AG09319 (cell line): ENCODE results near the gene LHX1.

Source experiments
- DNase-seq: peaks from one replicate; pipeline ENCODE4 v3.0.0-alpha.2; 2010; ENCODE audit warnings: low read depth; ENCODE audit errors: extremely low read depth
- TF ChIP-seq, protein P1 (sequence below): IDR thresholded peaks from 2 replicates; pipeline ENCODE4 v1.5.1; 2011; ENCODE audit warnings: low read depth, mild to moderate bottlenecking, inconsistent platforms, low read length, moderate library complexity

Gene LHX1

DNA sequence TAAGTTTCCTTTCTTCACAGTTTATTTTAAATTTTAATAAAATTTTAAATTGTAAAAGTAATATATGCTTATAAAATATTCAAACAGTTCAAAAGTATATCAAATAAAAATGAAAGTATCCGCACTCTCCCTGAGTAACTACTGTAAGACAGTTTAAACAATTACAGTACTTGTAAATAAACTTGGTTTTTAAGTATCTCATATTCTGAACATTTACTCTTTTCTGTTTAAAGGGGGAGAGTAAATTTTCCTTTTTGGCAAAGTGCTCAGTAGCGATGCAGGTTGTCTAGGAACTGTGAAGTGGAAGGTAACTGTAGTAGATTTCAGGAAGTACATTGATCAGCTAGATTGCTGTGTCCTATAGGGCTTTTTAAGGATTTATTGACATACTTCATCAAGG lies 40.3 kb downstream of the LHX1 start:
- TF ChIP-seq, protein P1, sequence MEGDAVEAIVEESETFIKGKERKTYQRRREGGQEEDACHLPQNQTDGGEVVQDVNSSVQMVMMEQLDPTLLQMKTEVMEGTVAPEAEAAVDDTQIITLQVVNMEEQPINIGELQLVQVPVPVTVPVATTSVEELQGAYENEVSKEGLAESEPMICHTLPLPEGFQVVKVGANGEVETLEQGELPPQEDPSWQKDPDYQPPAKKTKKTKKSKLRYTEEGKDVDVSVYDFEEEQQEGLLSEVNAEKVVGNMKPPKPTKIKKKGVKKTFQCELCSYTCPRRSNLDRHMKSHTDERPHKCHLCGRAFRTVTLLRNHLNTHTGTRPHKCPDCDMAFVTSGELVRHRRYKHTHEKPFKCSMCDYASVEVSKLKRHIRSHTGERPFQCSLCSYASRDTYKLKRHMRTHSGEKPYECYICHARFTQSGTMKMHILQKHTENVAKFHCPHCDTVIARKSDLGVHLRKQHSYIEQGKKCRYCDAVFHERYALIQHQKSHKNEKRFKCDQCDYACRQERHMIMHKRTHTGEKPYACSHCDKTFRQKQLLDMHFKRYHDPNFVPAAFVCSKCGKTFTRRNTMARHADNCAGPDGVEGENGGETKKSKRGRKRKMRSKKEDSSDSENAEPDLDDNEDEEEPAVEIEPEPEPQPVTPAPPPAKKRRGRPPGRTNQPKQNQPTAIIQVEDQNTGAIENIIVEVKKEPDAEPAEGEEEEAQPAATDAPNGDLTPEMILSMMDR, result no peak
- DNase-seq, result no peak

DNA sequence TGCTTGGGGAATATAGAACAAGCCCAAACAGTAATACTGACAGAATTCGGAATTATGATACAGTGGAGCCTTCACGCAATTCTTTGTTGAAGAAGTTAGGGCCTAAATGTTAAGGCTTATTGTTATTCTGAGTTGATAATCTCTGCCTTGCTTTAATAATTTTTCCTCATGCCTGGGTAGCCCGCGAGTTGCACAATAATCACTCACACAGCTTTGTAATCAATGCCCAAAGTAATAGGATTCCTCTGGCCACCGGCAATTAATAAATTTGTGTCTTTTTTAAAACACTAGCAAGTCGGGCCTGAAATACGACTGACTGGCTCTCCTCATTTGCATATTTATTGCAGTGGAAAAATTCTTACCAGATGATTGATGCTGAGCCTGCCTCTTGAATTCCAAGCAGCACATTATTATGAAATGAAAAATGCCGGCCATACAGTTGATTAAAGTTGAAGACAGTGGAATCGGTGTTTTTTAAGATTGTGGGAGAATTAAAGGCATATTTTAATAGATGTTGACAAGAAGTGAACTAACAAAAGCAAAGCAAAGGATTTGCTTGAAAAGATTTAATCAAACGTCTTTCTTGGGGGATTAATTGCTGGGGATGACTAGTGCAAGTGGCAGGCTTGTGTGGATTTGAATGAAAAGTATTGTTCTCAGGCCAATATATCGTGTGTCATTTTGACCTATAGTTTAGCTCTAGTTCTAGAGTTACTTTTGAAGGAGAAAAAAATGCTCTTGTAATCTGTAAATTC lies 41.7 kb downstream of the LHX1 start:
- TF ChIP-seq, protein P1, result no peak
- DNase-seq, result no peak

DNA sequence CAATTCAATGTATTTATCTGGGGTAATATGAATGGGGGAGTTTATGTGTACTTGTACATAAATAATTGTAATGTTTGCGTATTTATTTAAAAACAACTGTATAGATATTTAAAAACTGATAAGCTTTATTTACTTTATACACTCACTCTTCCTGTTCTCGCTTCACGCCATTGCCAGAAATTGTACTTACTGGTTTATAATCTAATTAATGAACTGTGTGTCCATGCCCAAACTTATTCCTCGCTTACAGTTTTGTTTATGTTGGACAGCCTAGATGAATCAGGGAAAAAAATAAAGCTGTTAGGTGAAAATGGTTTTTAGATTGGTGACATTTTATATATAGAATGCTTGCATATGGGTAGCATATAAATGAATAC lies 42.3 kb downstream of the LHX1 start:
- DNase-seq, result no peak
- TF ChIP-seq, protein P1, result no peak

DNA sequence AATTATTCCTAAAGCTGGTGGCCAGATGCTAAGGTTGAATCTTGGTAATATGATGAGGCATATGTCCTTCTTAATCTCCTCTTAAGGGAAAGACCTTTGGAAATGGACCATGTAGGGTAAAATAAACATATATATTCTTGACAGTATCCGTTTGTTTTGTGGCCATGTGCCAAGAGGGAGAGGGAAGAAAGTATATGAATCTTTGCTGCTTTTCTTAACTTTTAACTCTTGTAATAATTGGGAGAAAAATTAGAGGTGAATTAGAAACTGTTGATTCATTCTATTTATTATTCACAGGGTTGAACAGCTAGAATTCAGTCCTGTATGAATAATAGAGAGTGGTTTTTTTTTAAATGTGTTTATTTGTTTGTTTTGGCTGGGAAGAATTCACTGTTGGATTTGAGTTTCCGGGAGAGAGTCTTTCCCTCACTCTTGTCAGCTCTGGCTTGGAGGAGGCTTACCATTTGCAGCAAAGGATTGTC lies 43.0 kb downstream of the LHX1 start:
- no peak for DNase-seq
- TF ChIP-seq, protein P1, result no peak

DNA sequence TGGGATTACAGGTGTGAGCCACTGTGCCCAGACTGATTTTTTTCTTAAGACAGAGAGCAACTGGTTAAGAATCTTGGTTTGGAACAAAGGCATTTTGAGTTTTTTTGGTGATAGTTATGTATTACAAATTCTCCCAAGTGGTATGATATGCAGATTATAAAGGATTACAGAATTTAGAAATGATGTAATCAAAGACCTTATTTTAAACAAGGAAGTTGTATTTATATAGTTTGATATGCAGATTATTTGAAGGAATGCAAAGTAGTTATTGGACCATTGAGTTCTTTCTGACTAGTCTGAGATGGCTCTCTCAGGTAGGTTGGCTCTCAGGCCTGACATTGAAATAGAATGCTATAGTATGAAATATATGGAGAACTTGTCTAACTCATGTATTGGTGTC lies 46.3 kb downstream of the LHX1 start:
- no peak for DNase-seq
- TF ChIP-seq, protein P1, result no peak

DNA sequence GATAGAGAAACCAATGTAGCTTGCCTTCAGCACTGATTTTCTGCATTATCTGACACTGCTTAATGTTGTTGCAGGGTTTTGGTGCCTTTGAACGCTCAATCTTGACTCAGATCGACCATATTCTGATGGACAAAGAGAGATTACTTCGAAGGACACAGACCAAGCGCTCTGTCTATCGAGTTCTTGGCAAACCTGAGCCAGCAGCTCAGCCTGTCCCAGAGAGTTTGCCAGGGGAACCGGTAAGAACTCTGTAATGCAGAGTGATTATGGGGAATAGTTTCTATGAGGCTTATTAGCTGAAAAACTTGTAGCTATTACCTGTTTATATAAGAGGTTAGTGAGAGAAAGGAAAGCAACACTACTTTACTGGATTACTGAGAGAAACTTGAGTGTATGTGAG lies 51.9 kb downstream of the LHX1 start:
- TF ChIP-seq, protein P1, result no peak
- no peak for DNase-seq

DNA sequence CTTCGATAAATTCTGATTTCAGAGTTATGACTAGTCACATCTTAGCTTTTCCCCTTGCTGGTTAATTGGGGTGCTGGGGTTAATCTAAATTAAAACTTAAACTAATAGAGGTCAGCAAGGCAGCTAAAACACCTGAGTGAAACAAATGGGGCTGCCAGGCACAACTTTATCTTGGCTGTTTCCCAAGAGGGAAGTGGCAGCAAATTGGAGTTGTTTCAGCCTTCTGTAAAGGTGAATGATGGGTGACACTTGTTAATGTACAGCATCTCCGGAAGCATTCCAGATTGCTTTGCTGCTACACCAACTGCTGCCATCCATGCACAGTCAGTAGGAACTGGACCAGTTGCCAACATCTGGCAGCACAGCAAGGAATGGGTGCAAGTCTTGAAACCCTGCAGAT lies 55.4 kb downstream of the LHX1 start:
- no peak for DNase-seq
- TF ChIP-seq, protein P1, result no peak
